PC-3 (cell line): Measurements from ENCODE around the gene POLE3. TPM values are rescaled to one million over a fixed set of nuclear protein-coding genes. Genes with fewer than 3 reads are reported as not detected.
"Not testable (repeated sequence)": the region's sequence is repeated elsewhere in the genome, so short reads cannot be mapped to it uniquely, and the experiment has no call there.

Experiments used
- ATAC-seq: fragments of 200-7000 bp; cut with Tn5 transposase; 2 replicates; pipeline ENCODE4 v1.9.1; 2020; ENCODE audit warnings: mild to moderate bottlenecking, moderate library complexity
- BruUV-seq: library from RNA; stranded (reverse); fragments of 400-500 nt; replicated peaks from 2 replicates; lab custom pipeline; 2021; lab: Mats Ljungman, UMichigan
- CTCF ChIA-PET: fragments of 300-600 bp; sonication (Branson Sonifier 250); formaldehyde crosslinking; loops from one replicate; lab custom pipeline; 2022; ENCODE audit warnings: antibody characterized with exemption; lab: Charles Lee
- POLR2A ChIA-PET: fragments of 300-600 bp; sonication (Branson Sonifier 250); formaldehyde crosslinking; loops from one replicate; lab custom pipeline; 2022; ENCODE audit warnings: antibody characterized with exemption; ENCODE audit not compliant: unreplicated experiment; lab: Charles Lee
- DNase-seq: peaks from one replicate; pipeline ENCODE4 v3.0.0-alpha.2; 2015
- H2AFZ ChIP-seq: fragments of 300-600 bp; sonication (generic); 2 replicates; pipeline ENCODE4 v1.6.0; 2016; ENCODE audit warnings: antibody characterized with exemption, low read length
- H3F3A ChIP-seq: fragments of 300-600 bp; sonication (generic); one replicate; pipeline ENCODE4 v1.6.0; 2017; ENCODE audit warnings: antibody characterized with exemption, low read length, control low read depth, mild to moderate bottlenecking; ENCODE audit not compliant: unreplicated experiment
- H3K27ac ChIP-seq: fragments of 300-600 bp; sonication (generic); 2 replicates; pipeline ENCODE4 v1.5.1; 2016; ENCODE audit warnings: mild to moderate bottlenecking, low read length
- H3K27me3 ChIP-seq: fragments of 300-600 bp; sonication (generic); 2 replicates; pipeline ENCODE4 v1.6.1; 2016; ENCODE audit warnings: low read length, mixed read lengths
- H3K36me3 ChIP-seq: fragments of 300-600 bp; sonication (generic); 2 replicates; pipeline ENCODE4 v1.6.1; 2016; ENCODE audit warnings: low read depth, mixed run types, low read length, mixed read lengths
- H3K4me1 ChIP-seq: fragments of 300-600 bp; sonication (generic); 2 replicates; pipeline ENCODE4 v1.5.1; 2016; ENCODE audit warnings: low read length; ENCODE audit not compliant: insufficient read depth
- H3K4me2 ChIP-seq: fragments of 300-600 bp; sonication (generic); 2 replicates; pipeline ENCODE4 v1.6.0; 2016; ENCODE audit warnings: low read length
- H3K4me3 ChIP-seq: fragments of 300-600 bp; sonication (generic); 2 replicates; pipeline ENCODE4 v1.5.1; 2016; ENCODE audit warnings: mild to moderate bottlenecking, low read length, mixed read lengths
- H3K79me2 ChIP-seq: fragments of 300-600 bp; sonication (generic); 2 replicates; pipeline ENCODE4 v1.6.1; 2017; ENCODE audit warnings: low read length, mixed read lengths
- H3K9ac ChIP-seq: fragments of 300-600 bp; sonication (generic); 2 replicates; pipeline ENCODE4 v1.6.0; 2016; ENCODE audit warnings: mild to moderate bottlenecking, low read length
- H3K9me2 ChIP-seq: fragments of 300-600 bp; sonication (generic); replicated peaks from 2 replicates; pipeline ENCODE4 v1.6.1; 2016; ENCODE audit warnings: mixed run types, low read length, mixed read lengths
- H3K9me3 ChIP-seq: fragments of 300-600 bp; sonication (generic); 2 replicates; pipeline ENCODE4 v1.6.1; 2016; ENCODE audit warnings: low read length, mixed read lengths
- H4K20me1 ChIP-seq: fragments of 300-600 bp; sonication (generic); 2 replicates; pipeline ENCODE4 v1.6.1; 2016; ENCODE audit warnings: low read length, mixed read lengths
- EZH2 ChIP-seq: fragments of 300-600 bp; sonication (generic); IDR thresholded peaks from one replicate; pipeline ENCODE4 v1.6.1; 2017; ENCODE audit warnings: antibody characterized with exemption, mild to moderate bottlenecking, low read length; ENCODE audit not compliant: unreplicated experiment
- EZH2phosphoT487 ChIP-seq: fragments of 300-600 bp; sonication (generic); IDR thresholded peaks from 2 replicates; pipeline ENCODE4 v1.6.1; 2018; ENCODE audit warnings: mild to moderate bottlenecking, antibody characterized with exemption, low read length, borderline replicate concordance
- intact Hi-C: fragments of 100-400 bp; cut with micrococcal nuclease; formaldehyde crosslinking; loops from 2 replicates; pipeline ENCODE4 v1.9.0; 2023
- total RNA-seq: library from RNA; depleted of rRNA; stranded (reverse); fragments of >200 nt; gene quantifications from 2 replicates; pipeline ENCODE4 v1.2.3, GENCODE V29; 2014
- TF ChIP-seq, protein P1 (sequence below): fragments of 300-600 bp; sonication (generic); conservative IDR thresholded peaks from 2 replicates; pipeline ENCODE4 v1.5.1; 2017; ENCODE audit warnings: antibody characterized with exemption, low read depth, mild to moderate bottlenecking, low read length

Gene POLE3
- total RNA-seq, 1 experiment from 2014 or later, result 84.7 TPM

DNA sequence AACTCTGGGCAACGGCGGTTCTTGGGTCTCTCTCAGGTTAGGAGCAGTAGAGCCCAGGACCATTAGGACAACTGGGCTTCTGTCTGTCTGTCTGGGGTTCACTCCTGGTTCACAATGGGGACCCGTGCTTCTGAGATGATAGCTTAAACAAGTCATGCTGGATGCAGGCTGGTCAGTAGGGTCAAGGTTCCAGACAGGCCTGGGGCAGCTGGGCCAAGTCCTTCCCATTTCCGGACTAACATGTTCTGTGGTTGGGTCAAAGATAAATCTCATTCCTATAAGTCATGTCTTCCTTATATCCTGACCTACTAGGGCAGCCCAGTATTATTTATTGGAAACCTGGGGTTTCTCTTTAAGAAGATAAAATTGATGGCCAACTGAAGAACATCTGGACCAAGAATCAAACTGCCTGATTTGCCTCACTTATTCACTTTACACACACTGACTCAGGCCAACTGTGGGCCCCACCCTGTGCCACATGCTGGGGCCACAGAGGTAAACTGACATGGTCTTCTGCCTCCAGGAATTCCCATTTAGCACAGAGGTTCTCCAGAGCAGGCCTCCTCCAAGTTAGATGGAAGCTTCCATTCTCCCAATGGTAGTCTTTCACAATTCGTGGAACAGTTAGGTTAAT lies 42.0 kb downstream of the POLE3 start:
- BruUV-seq, result no TSS peak
- Histone ChIP-seq H2AFZ (no peak overlapping the region), H3K36me3 (no peaks in the 10 kb centered on the region), H3K27me3 (no peaks in the 10 kb centered on the region), H4K20me1 (no peaks in the 10 kb centered on the region), H3K9me2 (no peaks in the 10 kb centered on the region), H3K4me1 (no peaks in the 10 kb centered on the region), H3K79me2 (no peaks in the 10 kb centered on the region), H3K4me2 (no peak overlapping the region), H3K4me3 (no peak overlapping the region), H3K27ac (no peak overlapping the region), H3F3A (no peaks in the 10 kb centered on the region), H3K9me3 (no peaks in the 10 kb centered on the region), H3K9ac (no peak overlapping the region)
- no peak for TF ChIP-seq EZH2phosphoT487
- TF ChIP-seq, protein P1, sequence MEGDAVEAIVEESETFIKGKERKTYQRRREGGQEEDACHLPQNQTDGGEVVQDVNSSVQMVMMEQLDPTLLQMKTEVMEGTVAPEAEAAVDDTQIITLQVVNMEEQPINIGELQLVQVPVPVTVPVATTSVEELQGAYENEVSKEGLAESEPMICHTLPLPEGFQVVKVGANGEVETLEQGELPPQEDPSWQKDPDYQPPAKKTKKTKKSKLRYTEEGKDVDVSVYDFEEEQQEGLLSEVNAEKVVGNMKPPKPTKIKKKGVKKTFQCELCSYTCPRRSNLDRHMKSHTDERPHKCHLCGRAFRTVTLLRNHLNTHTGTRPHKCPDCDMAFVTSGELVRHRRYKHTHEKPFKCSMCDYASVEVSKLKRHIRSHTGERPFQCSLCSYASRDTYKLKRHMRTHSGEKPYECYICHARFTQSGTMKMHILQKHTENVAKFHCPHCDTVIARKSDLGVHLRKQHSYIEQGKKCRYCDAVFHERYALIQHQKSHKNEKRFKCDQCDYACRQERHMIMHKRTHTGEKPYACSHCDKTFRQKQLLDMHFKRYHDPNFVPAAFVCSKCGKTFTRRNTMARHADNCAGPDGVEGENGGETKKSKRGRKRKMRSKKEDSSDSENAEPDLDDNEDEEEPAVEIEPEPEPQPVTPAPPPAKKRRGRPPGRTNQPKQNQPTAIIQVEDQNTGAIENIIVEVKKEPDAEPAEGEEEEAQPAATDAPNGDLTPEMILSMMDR, result no peak
- no peak for TF ChIP-seq EZH2
- no peak for DNase-seq
- no peak for ATAC-seq
- intact Hi-C loops, result no loop called here
- ChIA-PET CTCF (no interaction called here), POLR2A (no interaction called here)

- H3K9me3 ChIP-seq, CTCF ChIA-PET, H3K79me2 ChIP-seq, H3K36me3 ChIP-seq, BruUV-seq, H3K27me3 ChIP-seq, H3K4me3 ChIP-seq, DNase-seq, POLR2A ChIA-PET, H3K9me2 ChIP-seq, H4K20me1 ChIP-seq, H3K27ac ChIP-seq, intact Hi-C loops, H3K4me2 ChIP-seq, ATAC-seq, H3F3A ChIP-seq, H2AFZ ChIP-seq, H3K9ac ChIP-seq: not testable (repeated sequence)
- H3K4me1 ChIP-seq, result peaks cover 11% of the 10 kb centered on the region
These were observed 44.8 kb downstream of the POLE3 start for GRCh38 chr9:113365652-113366051.

DNA sequence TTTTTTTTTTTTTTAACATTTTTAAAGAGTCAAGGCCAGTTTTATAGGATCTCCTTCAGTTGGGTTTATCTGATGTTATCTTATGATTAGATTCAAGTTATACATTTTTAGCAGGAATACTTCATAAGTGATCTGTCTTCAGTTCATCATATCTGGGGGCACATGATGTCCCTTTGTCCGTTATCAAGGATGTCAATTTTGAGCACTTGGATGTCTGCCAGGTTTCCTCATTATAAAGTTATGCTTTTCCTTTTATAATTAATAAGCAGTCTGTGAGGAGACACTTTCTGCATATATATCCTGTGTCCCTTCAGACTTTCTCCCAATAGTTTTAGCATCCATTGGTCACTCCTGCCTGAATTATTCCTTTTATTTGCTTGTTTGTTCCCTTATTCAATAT lies 45.5 kb downstream of the POLE3 start:
- no peak for ATAC-seq
- no peak for DNase-seq
- intact Hi-C loops, result no loop called here
- Histone ChIP-seq H3K4me1 (peaks cover 13% of the 10 kb centered on the region), H3K79me2 (no peaks in the 10 kb centered on the region), H3K27ac (no peak overlapping the region), H2AFZ (no peak overlapping the region), H3K9ac (no peak overlapping the region), H3K27me3 (no peaks in the 10 kb centered on the region), H3F3A (no peaks in the 10 kb centered on the region), H3K9me2 (no peaks in the 10 kb centered on the region), H3K4me2 (no peak overlapping the region), H4K20me1 (no peaks in the 10 kb centered on the region), H3K4me3 (no peak overlapping the region), H3K9me3 (no peaks in the 10 kb centered on the region), H3K36me3 (no peaks in the 10 kb centered on the region)
- BruUV-seq, result no TSS peak
- TF ChIP-seq, protein P1, result no peak
- TF ChIP-seq EZH2 (no peak), EZH2phosphoT487 (no peak)
- POLR2A ChIA-PET, result no interaction called here
- CTCF ChIA-PET, result interaction anchor here (0.6 kb wide), 1 partner anchor 53 kb away, joined by 3 read pairs; no protein-coding TSS in a partner anchor
